Stromal cell of bone marrow (primary cell): ENCODE results near the gene GDI2.
"Not testable (repeated sequence)": the region's sequence is repeated elsewhere in the genome, so short reads cannot be mapped to it uniquely, and the experiment has no call there.

Source experiments
- DNase-seq: peaks from one replicate; pipeline ENCODE4 v3.0.0-alpha.2; 2012; ENCODE audit warnings: low read depth

The GDI2 gene

DNA sequence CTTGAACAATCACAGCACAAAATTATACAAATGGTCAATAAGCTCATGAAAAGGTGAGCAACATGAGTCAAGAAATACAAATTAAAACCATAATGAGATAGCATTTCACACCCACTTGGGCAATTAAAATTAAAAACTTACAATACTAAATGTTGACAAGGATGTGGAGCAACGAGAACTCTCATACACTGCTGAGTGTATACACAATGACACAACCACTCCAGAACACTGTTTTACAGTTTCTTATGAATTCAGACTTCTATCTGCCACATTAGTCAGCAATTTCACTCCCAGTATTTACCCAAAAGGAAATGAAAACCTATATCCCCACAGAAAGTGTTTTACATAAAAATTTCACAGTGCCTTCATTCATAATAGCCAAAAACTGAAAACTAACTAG lies 31.1 kb downstream of the GDI2 start:
- no peak for DNase-seq

DNA sequence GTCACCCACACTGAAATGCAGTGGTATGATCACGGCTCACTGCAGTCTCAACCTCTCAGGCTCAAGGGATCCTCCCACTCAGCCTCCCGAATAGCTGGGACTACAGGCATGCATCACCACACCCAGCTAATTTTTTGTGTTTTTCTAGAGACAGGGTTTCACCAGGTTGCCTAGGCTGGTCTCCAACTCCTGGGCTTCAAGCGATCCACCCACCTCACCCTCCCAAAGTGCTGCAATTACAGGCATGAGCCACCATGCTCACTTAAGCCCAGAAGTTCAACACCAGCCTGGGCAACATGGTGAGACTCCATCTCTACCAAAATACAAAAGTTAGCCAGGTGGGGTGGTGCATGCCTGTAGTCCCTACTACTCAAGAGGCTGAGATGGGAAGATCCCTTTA lies 33.5 kb downstream of the GDI2 start:
- DNase-seq, result no peak

DNA sequence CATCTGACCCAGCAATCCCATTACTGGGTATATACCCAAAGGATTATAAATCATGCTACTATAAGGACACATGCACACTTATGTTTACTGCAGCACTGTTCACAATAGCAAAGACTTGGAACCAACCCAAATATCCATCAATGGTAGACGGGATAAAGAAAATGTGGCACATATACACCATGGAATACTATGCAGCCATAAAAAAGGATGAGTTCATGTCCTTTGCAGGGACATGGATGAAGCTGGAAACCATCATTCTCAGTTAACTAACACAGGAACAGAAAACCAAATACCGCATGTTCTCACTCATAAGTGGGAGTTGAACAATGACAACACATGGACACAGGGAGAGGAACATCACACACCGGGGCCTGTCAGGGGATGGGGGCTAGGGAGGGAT lies 35.5 kb downstream of the GDI2 start:
- DNase-seq, result not testable (repeated sequence)

GRCh38 chr10:5776881-5777197 lies 36.4 kb downstream of the GDI2 start:
- peak; percentile 86 for DNase-seq

- no peak for DNase-seq
Observed at GRCh38 chr10:5776136-5776880, 36.9 kb downstream of the GDI2 start.

- no peak for DNase-seq
Observed at GRCh38 chr10:5775685-5776084, 37.5 kb downstream of the GDI2 start.

GRCh38 chr10:5774987-5775620 lies 38.1 kb downstream of the GDI2 start:
- DNase-seq, result no peak

GRCh38 chr10:5766189-5766588 lies 47.0 kb downstream of the GDI2 start:
- DNase-seq, result no peak

GRCh38 chr10:5765617-5766016 lies 47.6 kb downstream of the GDI2 start:
- no peak for DNase-seq

DNA sequence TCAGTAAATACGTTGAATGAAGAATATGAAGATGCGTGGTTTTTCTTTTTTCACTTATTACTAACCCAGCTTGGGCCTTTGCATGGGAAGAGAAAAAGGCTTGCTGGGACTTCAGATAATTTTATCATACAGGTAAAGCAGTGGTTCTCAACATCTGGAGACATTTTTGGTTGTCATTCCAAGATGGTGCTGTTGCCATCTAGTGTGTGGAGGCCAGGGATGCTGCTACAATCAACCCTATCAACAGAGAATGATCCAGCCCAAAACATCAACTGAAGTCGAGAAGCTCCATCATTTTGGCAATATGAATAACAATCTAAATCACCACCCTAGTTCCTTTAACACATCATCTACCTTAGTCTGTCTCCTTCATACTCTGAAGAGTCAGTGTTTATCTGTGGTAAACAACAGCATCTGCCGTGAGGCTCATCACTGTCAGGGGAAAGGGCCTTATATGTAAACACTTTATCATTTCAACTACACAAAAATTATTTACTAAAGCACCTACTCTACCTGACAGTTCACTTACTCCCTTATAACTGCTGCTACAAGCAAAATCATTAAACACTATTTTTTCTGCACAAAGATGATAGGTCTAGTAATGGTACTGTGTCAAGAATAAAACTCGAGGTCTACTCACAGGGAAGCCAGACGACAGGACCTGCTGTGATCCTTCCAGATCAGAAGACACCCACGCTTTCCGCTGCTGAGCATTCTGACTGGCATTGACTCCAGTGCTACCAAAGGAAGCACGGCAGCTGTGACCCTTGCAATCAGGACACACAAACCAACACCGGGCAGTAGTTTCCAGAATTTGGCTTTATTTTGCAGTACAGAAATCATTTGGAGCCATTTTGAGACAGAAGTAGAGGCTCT lies 48.6 kb downstream of the GDI2 start:
- no peak for DNase-seq

DNA sequence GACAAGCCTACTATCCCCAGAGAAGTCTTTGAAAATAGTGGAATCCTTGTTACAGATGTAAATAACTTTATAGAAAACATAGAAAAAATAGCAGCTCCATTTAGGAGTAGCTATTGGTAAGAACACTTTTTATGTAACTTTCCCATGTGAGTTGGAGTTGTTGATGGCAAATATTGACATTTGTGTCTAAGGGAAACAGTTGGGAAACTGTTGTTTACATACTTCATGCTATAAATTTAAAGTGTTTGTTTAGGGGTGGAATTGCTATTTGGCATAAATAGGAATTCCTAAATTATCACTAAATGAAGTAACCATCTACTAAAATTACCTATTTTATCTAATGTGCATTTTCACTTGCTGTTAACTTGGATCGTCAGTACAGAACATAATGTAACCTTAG lies 50.7 kb downstream of the GDI2 start:
- DNase-seq, result no peak

- DNase-seq, result no peak
Observed at GRCh38 chr10:5761220-5761619, 52.0 kb downstream of the GDI2 start.

GRCh38 chr10:5760515-5760914 lies 52.7 kb downstream of the GDI2 start:
- DNase-seq, result no peak

DNA sequence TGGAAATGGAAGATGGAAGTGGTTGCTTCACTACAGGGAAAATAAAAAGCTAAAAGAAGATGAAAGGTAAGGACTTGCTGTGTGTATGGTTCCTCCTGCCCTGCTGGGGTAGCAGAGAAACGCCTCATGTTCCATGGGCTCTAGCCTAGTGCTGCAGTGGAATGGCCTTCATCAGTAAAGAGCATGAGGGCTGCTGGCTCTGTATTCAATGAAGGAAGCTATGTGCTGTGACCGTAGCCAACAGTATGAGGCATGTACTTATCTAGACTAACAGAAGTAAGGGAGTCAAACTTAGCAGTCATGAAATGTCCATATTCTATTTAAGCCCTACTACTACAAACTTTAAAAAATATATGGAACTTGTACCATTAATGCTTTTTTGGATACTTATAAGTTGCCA lies 54.3 kb downstream of the GDI2 start:
- DNase-seq, result no peak

- no peak for DNase-seq
Observed at GRCh38 chr10:5757766-5758517, 55.3 kb downstream of the GDI2 start.

DNA sequence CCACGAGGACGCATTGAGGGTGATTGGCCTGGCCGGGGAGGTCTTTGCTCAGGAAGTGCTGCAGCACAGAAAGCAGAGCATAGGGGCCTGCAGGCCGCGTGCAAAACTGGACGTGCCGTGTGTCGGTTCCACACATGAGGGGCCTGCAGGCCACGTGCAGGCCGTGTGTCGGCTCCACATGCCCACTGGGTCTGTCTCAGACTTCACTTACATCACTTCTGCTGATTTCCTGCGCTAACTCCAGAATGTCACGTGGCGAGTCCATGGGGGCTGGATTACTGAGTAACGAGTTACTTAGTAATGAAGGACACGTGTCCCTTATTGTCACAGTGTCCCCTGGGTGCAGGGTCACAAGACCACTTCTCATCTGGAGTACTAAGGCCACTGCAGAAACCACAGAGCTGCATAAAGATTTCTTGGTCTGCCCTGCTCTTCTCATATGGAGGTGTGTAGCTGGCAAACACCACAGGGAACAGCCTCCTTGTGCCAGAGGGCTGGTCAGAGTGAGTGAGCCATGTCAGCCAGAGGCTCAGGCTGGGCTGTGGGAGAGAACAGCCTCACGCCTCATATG lies 60.8 kb downstream of the GDI2 start:
- DNase-seq, result no peak

DNA sequence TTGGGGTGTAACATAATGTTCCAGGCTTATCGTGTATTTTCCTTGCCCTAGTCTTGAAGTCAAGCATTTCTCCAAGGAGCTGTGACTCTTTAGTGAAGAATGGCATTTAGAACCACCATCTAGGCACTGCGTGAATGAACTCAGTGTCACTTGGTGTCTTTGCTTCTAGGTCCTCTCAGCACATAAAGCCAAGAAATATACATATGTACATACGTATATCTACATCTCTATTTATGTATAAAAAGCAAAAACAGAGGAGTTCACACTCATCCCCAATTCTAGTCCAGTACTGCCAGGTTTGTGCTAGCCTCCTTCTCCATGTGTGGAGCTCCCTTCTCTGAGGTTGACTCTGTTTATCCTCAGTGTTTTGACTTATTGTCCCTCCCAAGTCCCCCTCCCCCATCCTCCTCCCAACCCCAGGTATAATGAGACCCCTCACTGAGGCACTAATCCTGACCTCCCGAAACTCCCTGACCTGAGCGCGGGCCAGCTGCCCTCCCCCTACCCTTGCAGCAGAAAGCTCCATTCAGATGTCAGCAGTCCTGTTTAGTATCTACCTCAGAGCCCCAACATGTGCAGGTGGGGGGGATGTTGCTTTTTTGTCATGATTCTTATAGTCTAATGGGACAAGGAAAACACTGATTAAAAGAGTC lies 61.5 kb downstream of the GDI2 start:
- DNase-seq, result no peak

DNA sequence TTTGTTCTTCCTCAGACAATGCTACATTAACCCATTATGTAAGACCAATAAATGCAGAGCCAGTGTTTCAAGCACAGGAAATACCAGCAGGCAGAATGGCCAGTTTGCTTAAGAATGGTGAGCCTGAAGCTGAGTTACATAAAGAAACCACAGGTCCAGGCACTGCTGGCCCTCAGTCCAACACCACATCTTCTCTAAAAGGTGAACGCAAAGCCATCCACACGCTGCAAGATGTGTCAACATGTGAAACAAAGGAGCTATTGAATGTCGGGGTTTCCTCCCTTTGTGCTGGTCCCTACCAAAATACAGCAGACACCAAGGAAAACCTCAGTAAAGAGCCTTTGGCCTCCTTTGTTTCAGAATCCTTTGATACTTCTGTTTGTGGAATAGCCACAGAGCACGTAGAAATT lies 64.8 kb downstream of the GDI2 start:
- DNase-seq, result no peak

DNA sequence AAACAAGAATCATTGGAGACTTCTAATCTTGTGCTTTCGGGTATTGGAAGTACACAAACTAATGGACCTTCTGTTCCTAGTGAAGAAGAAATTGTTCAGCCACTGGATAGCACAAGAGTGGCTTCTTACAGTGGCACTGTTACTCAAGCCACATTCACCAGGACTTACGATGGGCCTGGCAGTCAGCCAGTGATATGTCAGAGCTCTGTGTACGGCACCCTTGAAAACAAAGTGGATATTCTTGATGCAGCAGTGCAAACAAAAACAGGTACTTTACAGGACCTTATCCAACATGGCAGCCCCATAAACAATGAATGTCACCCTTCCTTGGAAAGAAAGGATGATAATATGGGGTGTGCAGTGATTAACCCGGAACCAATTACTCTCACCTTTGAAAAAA lies 67.0 kb downstream of the GDI2 start:
- DNase-seq, result no peak

- no peak for DNase-seq
Observed at GRCh38 chr10:5744849-5745248, 68.4 kb downstream of the GDI2 start.

DNA sequence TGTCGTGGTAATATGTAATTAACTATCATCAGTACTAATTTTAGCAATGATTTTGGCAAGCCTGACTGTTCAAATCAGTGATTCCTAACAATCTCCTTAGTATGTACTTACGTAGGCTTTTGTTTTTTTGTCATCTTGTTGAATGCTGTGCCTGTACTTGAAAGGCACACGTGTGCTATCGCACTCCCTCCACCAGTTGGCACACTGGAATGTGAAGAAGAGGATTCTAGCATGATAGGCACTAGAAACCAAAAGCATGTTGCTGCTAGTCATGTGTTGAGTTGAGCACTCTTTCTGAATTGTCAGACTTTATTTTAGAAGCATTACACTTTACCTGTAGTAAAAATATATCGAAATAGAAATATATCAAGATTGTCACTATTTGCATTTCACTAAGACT lies 69.5 kb downstream of the GDI2 start:
- DNase-seq, result no peak

- DNase-seq, result no peak
Observed at GRCh38 chr10:5742116-5742515, 71.1 kb downstream of the GDI2 start.
